HepG2 (cell line): Measurements from ENCODE around the gene CTNNBL1. TPM values are rescaled to one million over a fixed set of nuclear protein-coding genes. Genes with fewer than 3 reads are reported as not detected.

Experiments used
- AKNA ChIP-seq: sonication (generic); formaldehyde crosslinking; IDR thresholded peaks from 2 replicates; pipeline ENCODE4 v1.4.0; 2020; ENCODE audit warnings: missing genetic modification reagents, borderline replicate concordance
- IRF9 ChIP-seq: sonication (generic); formaldehyde crosslinking; IDR thresholded peaks from 2 replicates; pipeline ENCODE4 v1.8.0; 2022; ENCODE audit warnings: missing genetic modification reagents, mild to moderate bottlenecking, borderline replicate concordance
- MXD1 ChIP-seq: sonication (generic); formaldehyde crosslinking; IDR thresholded peaks from 2 replicates; pipeline ENCODE4 v1.4.0; 2020; ENCODE audit warnings: mild to moderate bottlenecking, missing genetic modification reagents
- NFKB2 ChIP-seq: sonication (generic); formaldehyde crosslinking; IDR thresholded peaks from 2 replicates; pipeline ENCODE4 v1.4.0; 2020; ENCODE audit warnings: missing genetic modification reagents, borderline replicate concordance
- RBFOX2 ChIP-seq: fragments of 200-400 bp; formaldehyde crosslinking; IDR thresholded peaks from 2 replicates; pipeline ENCODE4 v1.6.1; 2017; ENCODE audit warnings: low read depth, mild to moderate bottlenecking, low read length
- REST ChIP-seq, 2 experiments: IDR thresholded peaks; 2 replicates each; pipeline ENCODE4 v1.6.1; 2011 to 2012; ENCODE audit warnings: low read length in 2 of 2, borderline replicate concordance in 1 of 2, low read depth in 1 of 2, mild to moderate bottlenecking in 1 of 2, moderate library complexity in 1 of 2
- SAFB2 ChIP-seq: sonication (generic); formaldehyde crosslinking; IDR thresholded peaks from 2 replicates; pipeline ENCODE4 v1.5.1; 2020; ENCODE audit warnings: missing genetic modification reagents, low read depth, mild to moderate bottlenecking, borderline replicate concordance
- ZNF773 ChIP-seq: sonication (generic); formaldehyde crosslinking; IDR thresholded peaks from 2 replicates; pipeline ENCODE4 v1.4.0; 2020; ENCODE audit warnings: missing genetic modification reagents, borderline replicate concordance
- polyA plus RNA-seq, 8 experiments: library from polyadenylated mRNA; depleted of rRNA in 3 of 8; stranded (reverse) in 7 of 8; unstranded in 1 of 8; fragments of >200 nt; fragmentation: Illumina TruSeq in 4 of 8; extraction: Trizol in 4 of 8; gene quantifications; 2 replicates each; pipeline versions ENCODE4 v1.2.1 to v1.2.3, GENCODE V29; 2011 to 2016; ENCODE audit warnings: low read depth in 4 of 8, missing spikeins in 1 of 8, mixed read lengths in 1 of 8; ENCODE audit not compliant: insufficient read depth in 1 of 8
- total RNA-seq, 5 experiments: library from RNA; depleted of rRNA; stranded (reverse); fragments of >200 nt; fragmentation: Illumina TruSeq; extraction: Trizol; gene quantifications; 2 replicates each; pipeline ENCODE4 v1.2.3, GENCODE V29; 2016; ENCODE audit warnings: low read depth in 1 of 5
- TF ChIP-seq, protein P1 (sequence below): IDR thresholded peaks from 2 replicates; pipeline ENCODE4 v1.6.1; 2016; ENCODE audit warnings: missing compliant biosample characterization, missing genetic modification reagents, borderline replicate concordance

CTNNBL1 gene
- total and polyA plus RNA-seq, 2 of the 13 experiments (the other 11 are each of a cell fraction or from before 2014, with no cell fraction given) = 49.3 to 94.6 TPM

DNA sequence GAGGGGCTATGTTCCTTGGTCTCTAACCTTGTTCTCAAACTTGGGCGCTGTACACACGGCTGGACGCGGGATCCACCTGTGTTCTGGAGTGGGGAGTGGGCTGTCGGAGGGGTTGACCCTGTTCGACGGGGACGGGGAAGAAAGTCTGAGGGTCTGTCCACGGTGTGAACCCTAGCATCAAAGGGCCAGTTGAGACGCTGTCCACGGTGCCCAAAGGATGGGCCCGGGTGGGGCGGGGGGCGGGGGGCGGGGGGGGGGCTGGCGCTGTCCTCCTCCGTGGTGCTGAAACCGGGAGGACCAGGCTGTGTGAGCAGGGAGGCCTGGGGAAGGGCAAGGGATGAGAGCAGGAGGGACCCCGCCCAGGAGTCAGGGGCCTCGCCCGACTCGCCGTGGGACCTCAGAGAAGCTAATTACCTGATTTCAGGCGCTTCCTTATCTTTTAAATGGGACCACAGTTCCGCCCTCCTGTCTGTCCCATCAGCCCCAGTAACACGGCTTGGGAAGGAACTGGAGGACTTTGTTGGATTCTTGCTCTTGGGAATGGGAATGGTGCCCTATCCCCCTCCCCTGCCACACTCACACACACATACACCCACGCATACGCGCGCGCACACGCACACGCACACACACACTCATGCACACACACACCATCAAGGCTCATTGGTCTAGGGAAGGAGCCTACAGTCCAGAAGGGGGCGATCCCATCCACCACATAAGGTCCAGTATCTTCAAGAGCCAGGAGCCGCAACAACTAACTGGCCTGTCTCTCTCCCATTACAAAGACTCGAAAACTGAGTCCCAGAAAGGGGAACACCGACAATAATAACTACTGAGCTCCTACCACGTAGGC is 208.0 kb downstream of the CTNNBL1 start (continued):
- TF ChIP-seq REST (IDR thresholded peaks at IDR 0.05; ENCODE audit: borderline replicate concordance in 1 of 2, low read depth in 1 of 2, low read length in 2 of 2) (peak; percentile 76 to 90), RBFOX2 (no peak), SAFB2 (CRISPR knock-in tag) (no peak), ZNF773 (CRISPR knock-in tag) (no peak), NFKB2 (CRISPR knock-in tag) (peak; percentile 60; the same call in 1 of the 2 replicates), AKNA (CRISPR knock-in tag) (no peak), MXD1 (CRISPR knock-in tag) (no peak), IRF9 (CRISPR knock-in tag) (no peak)
- TF ChIP-seq, protein P1, sequence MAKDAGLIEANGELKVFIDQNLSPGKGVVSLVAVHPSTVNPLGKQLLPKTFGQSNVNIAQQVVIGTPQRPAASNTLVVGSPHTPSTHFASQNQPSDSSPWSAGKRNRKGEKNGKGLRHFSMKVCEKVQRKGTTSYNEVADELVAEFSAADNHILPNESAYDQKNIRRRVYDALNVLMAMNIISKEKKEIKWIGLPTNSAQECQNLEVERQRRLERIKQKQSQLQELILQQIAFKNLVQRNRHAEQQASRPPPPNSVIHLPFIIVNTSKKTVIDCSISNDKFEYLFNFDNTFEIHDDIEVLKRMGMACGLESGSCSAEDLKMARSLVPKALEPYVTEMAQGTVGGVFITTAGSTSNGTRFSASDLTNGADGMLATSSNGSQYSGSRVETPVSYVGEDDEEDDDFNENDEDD (CRISPR knock-in tag) = no peak
